HG03354 (cell line): ENCODE measurements around the gene CASKIN1.

Experiments
- ATAC-seq: cut with Tn5 transposase; IDR thresholded peaks from one replicate; pipeline ENCODE4 v1.9.1; 2021; ENCODE audit warnings: mild to moderate bottlenecking; ENCODE audit not compliant: unreplicated experiment, poor library complexity, severe bottlenecking

CASKIN1 gene

DNA sequence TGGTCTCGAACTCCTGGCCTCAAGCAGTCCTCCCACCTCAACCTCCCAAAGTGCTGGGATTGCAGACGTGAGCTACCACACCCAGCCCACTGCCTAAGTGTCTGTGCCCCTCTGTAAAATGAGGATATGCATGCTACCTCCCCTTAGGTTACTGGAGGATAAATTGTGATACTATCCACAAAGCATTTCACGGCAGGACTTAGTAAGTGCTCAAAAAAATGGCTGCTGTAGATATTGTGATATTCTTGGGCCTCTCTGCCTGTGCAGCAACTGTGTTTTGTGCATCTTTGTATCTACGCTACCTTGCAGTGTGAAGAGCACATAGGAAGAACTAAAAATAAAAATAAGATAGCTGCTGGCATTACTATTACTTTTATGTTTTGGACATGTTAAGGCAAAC, 1.9 kb upstream of the CASKIN1 start:
- no peak for ATAC-seq

- no peak for ATAC-seq
These were observed 1.4 kb upstream of the CASKIN1 start for GRCh38 chr16:2197765-2198164.

DNA sequence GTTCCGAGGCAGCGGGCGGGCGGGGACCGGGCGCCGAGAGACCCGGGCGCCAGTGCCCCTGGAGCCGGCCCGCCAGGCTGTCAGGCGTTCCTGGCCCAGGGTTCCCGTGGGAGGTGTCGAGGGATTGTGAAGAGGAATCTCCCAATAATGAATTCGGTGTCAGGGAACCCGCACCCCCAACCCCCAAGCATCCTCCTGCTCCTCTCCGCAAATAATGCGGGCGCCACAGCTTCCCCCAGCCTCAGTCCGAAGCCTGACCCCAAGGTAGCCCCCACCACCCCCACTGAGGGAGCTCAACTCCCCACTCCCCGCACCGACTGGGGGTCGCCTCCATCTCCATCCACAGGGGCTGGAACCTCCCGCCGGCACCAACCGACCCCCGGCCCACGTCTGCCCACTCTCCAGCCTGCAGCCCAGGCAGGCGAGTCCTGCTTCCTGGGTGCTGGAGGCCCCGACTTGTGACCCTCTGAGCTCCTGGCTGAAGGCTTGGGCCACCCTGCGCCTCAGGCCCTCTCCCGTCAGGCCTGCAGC, 641 bp upstream of the CASKIN1 start:
- ATAC-seq = no peak

DNA sequence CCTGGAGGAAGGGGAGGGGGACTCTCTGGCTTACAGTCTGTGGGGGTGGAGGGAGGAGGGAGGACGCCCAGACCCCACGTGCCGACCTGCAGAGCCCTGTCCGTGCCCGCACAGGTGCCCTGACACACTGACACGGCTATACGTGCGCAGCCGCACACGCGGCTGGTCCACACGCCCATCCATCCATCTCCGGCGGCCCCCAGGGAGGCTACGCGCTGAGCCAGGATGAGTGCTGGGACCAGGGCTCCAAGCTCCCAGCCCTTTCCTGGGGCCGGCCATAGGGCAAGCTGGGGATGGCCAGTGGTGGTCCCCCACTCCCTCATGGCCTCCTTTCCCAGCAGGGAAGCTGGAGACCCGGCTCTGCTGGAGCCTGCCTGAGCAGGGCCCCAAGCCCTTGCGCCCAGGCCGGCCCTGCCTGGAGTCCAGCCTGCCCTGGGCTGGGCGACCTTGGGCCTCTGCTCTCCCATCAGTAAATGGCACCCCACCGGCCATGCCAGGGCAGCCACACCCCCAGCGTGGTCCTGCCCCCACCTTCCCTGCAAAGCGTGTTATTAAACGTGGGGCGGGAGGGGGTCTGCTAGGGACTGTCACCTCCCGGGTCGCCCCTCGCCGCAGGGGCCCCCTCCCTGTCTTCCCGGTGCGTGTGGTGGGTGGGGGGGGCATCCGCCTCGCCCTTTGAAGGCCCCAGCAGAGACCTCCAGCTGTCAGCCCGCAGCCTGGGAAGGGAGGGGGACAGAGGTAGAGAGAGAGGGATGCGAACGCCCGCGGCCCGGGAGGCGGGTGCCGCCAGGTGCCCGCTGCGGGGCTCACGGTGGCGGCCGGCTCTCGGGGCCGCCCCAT, 863 bp downstream of the CASKIN1 start:
- ATAC-seq = no peak

GRCh38 chr16:2194852-2195321, 1.5 kb downstream of the CASKIN1 start:
- no peak for ATAC-seq

GRCh38 chr16:2194166-2194834, 2.1 kb downstream of the CASKIN1 start:
- ATAC-seq = no peak

DNA sequence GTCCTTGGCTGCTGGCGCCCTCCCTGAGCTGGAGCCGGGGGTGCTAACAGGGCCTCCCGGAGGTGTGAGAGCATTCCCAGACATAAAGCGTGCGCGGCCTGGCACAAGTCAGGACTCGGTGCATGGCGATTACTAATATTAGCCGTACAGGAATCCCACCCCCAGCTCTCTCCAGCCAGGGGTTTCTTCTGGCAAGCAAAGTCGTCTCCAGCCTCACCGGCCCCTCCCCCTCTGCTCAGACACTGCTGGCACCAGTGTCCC, 5.0 kb downstream of the CASKIN1 start:
- ATAC-seq = no peak

DNA sequence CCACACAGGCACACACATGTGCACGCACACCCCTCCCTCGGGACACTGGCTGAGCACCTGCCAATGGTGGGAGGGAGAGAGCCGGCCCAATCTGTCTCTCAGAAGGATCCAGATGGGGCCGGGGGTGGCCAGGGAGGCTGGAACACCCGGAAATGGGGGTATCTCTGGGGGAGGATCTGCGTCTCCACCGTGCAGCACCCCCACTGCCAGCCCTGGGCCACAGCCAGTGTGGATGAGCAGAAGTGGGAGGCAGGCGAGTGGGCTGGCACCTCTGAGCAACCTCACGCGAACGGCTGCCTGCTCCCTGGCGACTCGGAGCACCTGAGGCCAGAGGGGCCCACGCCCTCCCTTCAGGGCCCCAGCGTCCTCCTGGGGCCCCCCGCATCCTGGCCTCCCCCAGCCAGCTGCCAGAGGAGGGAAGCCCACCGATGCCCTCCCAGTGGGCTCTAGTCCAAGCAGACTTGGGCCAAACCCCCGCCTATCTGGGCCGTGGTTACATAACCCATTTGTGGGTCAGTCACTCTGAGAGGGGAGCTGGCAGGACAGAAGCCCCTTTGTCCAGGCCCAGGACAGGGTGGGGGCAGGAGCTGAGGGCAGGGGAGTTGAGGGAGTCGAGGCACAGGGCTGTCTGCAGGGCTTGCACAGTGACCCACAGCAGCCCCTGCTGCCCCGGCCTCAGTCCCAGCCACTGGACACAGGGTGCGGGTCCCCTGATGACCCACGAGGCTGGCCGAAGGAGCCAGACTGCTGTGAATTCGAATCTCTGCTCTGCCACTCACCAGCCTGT, 5.6 kb downstream of the CASKIN1 start:
- ATAC-seq = no peak

DNA sequence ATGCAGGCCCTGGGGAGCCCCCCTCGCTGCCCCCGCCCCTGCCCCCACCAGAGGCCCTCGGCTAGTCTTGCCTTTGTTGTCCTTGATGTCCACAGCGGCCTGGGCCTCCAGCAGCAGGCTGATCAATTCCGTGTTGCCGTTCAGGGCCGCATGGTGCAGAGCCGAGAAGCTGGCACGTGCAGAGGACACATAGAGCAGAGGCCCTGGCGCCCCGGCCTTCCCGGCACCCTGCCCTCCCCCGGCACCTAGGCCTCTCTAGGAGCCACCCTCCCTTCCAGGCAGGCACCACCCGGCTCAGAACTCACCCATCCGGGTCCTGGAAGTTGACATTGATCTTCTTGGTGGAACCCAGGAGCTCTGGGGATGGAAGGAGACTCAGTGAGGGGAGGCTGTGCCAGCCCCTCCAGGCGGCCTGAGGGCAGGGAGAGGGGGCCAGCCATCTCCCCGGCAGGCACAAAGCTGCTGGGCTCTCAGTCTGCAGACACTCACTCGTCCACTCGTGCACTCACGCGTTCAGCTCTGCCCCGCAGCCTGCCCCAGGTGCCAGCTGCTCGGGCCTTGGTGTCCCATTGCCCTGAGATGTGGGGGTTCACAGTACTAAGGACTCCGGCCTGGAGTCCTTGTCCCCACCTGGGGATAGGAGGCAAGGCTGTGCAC, 6.3 kb downstream of the CASKIN1 start:
- ATAC-seq = no peak

DNA sequence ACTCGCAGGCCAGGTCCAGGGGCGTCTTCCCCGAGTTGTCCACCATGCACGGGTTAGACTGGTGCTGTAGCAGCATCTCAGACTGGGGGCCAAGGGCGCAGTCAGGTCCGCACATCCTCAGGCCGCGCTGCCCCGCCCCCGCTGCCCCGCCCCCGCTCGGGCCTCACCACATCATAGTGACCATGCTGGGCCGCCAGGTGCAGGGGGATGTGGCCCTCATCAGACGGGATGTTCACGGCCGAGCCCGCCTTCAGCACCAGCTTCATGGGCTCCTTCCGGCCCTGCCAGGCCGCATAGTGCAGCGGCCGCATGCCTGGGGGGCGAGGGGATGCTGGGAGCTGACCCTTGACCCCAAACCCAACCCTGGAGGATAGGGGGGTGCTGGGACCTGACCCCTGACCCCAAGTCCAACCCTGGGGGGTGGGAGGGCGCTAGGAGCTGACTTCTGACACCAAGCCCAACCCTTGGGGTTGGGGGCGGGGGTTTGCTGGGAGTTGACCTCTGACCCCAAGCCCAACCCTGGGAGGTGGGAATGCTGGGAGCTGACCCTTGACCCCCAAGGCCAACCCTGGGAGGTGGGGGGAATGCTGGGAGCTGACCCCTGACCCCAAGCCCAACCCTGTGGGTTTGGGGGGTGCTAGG, 7.0 kb downstream of the CASKIN1 start:
- ATAC-seq = no peak

- no peak for ATAC-seq
These were observed 8.0 kb downstream of the CASKIN1 start for GRCh38 chr16:2188395-2188794.

GRCh38 chr16:2187212-2187611, 9.2 kb downstream of the CASKIN1 start:
- ATAC-seq = no peak

DNA sequence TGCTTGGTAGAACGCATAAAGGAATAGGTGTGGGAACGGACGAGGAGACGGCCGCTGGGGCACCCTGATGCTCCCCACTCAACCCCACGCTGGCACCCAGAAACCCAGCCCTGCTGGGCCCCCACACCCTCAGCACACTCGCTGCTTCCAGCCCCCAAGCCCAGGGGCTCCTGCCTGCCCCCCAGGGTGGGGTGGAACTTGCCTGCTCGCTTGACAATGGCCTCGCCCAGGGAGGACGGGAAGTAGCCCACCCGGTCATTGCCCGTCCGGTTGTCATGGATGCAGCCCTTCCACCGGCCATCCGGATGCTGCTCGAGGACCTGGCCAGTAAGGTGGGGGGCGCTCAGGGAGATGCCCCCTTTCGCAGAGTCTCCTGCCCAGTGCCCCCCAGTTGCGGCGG, 9.9 kb downstream of the CASKIN1 start:
- ATAC-seq = no peak

- no peak for ATAC-seq
These were observed 10.3 kb downstream of the CASKIN1 start for GRCh38 chr16:2186064-2186463.

DNA sequence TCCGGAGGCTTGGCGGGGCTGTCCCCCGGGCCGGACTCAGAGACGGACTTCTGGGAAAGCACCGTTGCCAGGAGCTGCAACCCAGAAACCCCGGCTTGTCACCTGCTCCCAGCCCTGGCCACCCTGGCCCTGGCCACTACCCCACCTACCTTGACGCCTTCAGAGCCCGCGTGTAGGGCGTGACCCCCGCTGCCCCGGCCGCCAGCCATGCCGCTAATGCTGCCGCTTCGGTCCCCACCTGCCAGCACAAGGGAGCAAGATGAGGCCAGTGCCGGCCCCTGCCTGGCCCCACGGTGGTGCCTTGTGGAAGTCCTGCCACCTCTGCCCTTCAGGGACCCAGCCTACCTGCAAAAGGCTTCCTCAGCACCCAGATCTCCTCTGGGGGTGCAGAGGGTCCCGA, 11.4 kb downstream of the CASKIN1 start:
- ATAC-seq = no peak

- ATAC-seq = no peak
These were observed 12.1 kb downstream of the CASKIN1 start for GRCh38 chr16:2184346-2184745.

DNA sequence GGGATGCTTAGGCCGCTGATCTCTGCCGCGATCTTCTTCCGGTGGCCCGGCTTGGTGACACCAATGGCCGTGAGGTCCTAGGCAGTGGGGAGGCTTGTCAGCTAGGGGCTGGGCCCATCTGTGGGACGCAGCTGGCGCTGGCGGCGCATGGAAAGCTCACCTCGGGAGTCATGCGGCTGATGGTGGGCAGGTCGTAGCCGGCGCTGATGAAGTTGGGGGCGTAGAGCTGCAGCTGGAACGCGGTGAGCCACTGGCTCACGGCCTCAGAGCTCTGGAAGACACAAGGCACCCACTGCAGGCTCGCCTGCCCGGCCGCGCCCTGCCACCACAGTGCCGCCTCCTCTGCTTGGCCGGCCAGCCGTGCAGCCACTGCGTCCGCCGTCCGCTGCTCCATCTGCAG, 12.7 kb downstream of the CASKIN1 start:
- ATAC-seq = no peak

DNA sequence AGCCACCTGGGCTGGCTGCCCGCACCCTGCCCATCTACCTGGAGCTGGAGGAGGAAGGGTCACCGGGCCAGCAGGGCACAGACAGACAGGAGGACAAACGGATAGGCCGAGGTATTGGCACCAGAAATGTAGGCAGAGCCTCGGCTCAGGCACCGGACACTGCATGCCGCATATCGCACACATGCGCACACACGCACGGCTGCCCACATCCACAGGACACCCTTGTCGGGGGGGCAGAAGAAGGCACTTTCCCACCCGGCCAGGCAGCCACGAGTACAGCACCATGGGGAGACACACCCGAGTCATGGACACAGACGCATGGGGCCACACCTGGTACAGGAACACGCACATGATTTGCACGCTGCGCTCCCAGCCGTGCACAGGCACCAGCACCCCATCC, 14.5 kb downstream of the CASKIN1 start:
- ATAC-seq = no peak
